ENCODE data around the gene NEK3. TPM values are rescaled to one million over a fixed set of nuclear protein-coding genes. Genes with fewer than 3 reads are reported as not detected.
"Not testable (repeated sequence)": the region's sequence is repeated elsewhere in the genome, so short reads cannot be mapped to it uniquely, and the experiment has no call there.

Gene NEK3
- polyA plus RNA-seq, 3 donors: 27.3 to 33.4 (median 28.5) TPM

GRCh38 chr13:52127378-52127777 lies 32.0 kb downstream of the NEK3 start:
- no peak for DNase-seq (ENCODE audit: low read depth in 3 of 3, low spot score in 2 of 3)

GRCh38 chr13:52125547-52125946 lies 33.9 kb downstream of the NEK3 start:
- no peak for DNase-seq (ENCODE audit: low read depth in 3 of 3, low spot score in 2 of 3)

DNA sequence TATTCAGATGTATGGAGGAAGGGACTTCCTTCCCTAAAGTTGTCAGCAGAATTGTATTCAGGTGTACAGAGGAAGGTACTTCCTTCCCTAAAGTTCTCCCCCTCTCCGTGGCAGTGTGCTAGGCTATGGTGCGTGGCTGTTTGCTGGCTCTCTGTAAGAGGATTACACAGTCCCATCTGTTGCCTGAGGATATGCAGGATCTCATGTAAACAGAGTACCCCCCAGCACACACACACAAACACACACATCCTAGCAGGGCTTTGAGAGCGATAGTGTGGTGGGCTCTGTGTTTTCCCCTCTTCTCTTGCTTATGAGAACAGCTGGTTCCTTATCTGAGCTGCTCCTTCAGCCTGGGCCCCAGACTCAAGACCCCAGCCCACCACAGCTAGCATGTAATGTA lies 40.8 kb downstream of the NEK3 start:
- DNase-seq (ENCODE audit: low read depth in 3 of 3, low spot score in 2 of 3): no peak

GRCh38 chr13:52118095-52118494 lies 41.3 kb downstream of the NEK3 start:
- DNase-seq (ENCODE audit: low read depth in 3 of 3, low spot score in 2 of 3): no peak

DNA sequence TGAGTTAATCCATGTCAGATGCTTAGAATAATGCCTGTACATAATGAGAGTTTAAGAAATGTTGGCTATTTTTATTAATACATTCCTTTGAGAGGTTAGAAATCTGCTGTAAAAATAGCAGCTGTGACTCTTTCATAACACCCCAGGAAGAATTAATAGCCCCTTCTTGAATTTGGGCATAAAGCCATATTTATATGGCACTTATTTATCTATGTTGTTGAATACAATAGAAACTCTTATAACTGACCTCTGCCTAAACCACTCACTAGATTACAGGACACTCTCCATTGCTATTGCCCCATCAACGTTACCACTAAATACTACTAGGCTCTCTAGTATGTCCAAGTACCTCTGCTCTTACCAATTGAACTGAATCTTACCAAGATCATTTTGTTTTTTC lies 46.8 kb downstream of the NEK3 start:
- no peak for DNase-seq (ENCODE audit: low read depth in 3 of 3, low spot score in 2 of 3)

DNA sequence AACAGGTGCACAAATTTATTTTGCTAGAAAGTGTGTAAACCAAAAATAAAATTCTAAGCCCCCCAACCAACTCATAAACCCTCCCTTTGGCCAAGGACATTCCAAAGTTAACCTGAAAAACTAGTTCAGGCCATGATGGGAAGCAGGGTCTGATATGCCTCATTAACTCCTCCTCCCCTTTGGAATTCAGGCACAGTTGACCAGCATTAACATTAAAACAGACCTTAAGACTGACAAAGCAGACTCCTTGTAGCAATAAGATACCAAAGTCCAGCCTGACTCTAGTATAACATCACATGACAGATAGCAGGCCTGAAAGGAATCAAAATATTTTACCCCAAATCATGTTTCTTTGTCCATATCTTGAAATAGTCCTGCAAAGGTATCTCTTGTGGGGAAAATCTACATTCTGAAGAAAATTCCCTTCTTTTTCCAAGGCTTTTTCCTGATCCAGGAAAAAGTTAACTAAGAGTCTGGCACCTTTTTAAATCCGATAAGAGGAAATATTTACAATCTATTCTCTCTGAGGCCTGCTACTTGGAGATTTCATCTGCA lies 50.2 kb downstream of the NEK3 start:
- DNase-seq (ENCODE audit: low read depth in 3 of 3, low spot score in 2 of 3): peak; percentile 23 to 51 (median 44)

GRCh38 chr13:52105841-52106240 lies 53.6 kb downstream of the NEK3 start:
- no peak for DNase-seq (ENCODE audit: low read depth in 3 of 3, low spot score in 2 of 3)

GRCh38 chr13:52104624-52105023 lies 54.8 kb downstream of the NEK3 start:
- DNase-seq (ENCODE audit: low read depth in 3 of 3, low spot score in 2 of 3): no peak

DNA sequence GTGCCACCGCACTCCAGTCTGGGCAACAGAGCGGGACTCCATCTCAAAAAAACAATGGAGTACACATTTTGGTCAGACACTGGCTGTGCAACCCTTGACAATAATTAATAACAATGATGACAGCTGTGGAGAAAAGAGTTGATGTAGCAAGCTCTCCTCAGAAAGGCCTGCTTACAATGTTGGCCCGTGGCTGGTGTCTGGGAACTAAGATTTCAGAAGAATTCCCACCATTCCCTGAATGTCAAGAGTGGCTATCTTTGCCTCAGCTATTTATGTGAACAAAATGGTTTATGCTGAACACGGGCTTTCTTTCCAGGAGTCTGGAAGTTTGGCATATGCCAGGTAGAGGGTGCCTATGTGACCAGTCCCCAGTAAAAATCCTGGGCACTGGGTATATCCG lies 56.0 kb downstream of the NEK3 start:
- no peak for DNase-seq (ENCODE audit: low read depth in 3 of 3, low spot score in 2 of 3)

- not testable (repeated sequence) for DNase-seq (ENCODE audit: low read depth in 3 of 3, low spot score in 2 of 3)
Measured at GRCh38 chr13:52102423-52102822, 57.0 kb downstream of the NEK3 start.

GRCh38 chr13:52097197-52097596 lies 62.2 kb downstream of the NEK3 start:
- DNase-seq (ENCODE audit: low read depth in 3 of 3, low spot score in 2 of 3): no peak

- no peak for DNase-seq (ENCODE audit: low read depth in 3 of 3, low spot score in 2 of 3)
Measured at GRCh38 chr13:52096748-52097147, 62.6 kb downstream of the NEK3 start.

- no peak for DNase-seq (ENCODE audit: low read depth in 3 of 3, low spot score in 2 of 3)
Measured at GRCh38 chr13:52096062-52096461, 63.3 kb downstream of the NEK3 start.

DNA sequence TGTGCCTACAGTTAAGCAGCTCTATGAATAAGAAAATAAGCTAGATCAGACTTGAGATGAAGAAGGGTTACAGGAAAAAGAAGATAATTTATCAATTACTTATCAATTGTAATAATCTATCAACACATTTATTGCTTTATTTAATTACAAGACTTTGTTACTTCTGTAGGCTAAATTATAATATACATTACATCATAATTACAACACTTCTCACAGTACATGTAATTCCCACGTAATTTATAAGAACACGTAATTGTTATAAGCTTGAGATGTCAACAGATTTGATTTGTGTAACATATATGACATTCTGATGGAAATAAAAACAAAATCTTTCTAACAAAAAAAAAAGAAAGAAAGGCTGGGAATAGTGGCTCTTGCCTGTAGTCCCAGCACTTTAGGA lies 67.3 kb downstream of the NEK3 start:
- DNase-seq (ENCODE audit: low read depth in 3 of 3, low spot score in 2 of 3): no peak

- no peak for DNase-seq (ENCODE audit: low read depth in 3 of 3, low spot score in 2 of 3)
Measured at GRCh38 chr13:52091473-52091872, 67.9 kb downstream of the NEK3 start.

DNA sequence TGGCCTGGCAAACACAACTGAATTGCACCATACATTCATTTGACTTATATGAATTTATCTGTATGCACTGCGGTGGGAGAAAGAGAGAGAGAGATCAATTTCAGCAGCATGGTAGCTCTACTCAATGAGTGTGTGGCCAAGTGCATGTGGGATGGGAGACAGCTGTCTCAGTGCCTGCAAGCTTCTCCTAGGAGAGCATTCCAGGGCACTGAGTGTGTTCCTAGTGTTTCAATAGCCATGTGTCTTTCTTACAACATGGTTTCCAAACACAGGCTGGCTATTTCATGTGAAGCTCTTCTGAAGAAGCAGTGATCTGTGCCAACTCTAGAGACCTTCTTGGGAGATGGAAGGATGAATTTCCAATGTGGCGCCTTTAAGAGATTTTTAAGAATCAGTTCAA lies 74.0 kb downstream of the NEK3 start:
- DNase-seq (ENCODE audit: low read depth in 3 of 3, low spot score in 2 of 3): no peak

GRCh38 chr13:52084981-52085380 lies 74.4 kb downstream of the NEK3 start:
- DNase-seq (ENCODE audit: low read depth in 3 of 3, low spot score in 2 of 3): not testable (repeated sequence)

Other genes starting within 250 kb of the NEK3 start
- 10 to 100 TPM; 16.2 to 18.6 (median 17.1) TPM for gene ATP7B, start 148.1 kb downstream of the NEK3 start, polyA plus RNA-seq (ENCODE audit: insufficient read length in 3 of 3)
- gene ALG11, start 147.2 kb downstream of the NEK3 start, polyA plus RNA-seq (ENCODE audit: insufficient read length in 3 of 3): 10 to 100 TPM; 27.1 to 35.3 (median 31.8) TPM
- gene UTP14C, start 134.9 kb downstream of the NEK3 start, polyA plus RNA-seq (ENCODE audit: insufficient read length in 3 of 3): 10 to 100 TPM; 33.3 to 37.2 (median 35.2) TPM
- 1 to 10 TPM; 3.0 to 4.1 (median 3.3) TPM for gene NEK5, start 30.5 kb downstream of the NEK3 start, polyA plus RNA-seq (ENCODE audit: insufficient read length in 3 of 3)
- gene THSD1, start 246.6 kb upstream of the NEK3 start, polyA plus RNA-seq (ENCODE audit: insufficient read length in 3 of 3): 1 to 10 TPM; 7.5 to 8.0 (median 7.8) TPM